ENCODE data around the gene MAP4K4.

Gene MAP4K4

GRCh38 chr2:101729521-101730190, 32.1 kb downstream of the MAP4K4 start:
- H3K9ac ChIP-seq (ENCODE audit: low read length) = no peak overlapping the region
- H3K9me3 ChIP-seq (ENCODE audit: control insufficient read depth, low read length) = no peaks in the 10 kb centered on the region
- H3K4me1 ChIP-seq (ENCODE audit: control insufficient read depth, insufficient read depth, low read length) = peaks cover 8% of the 10 kb centered on the region
- no peak overlapping the region for H3K4me3 ChIP-seq (ENCODE audit: low read length)
- no peaks in the 10 kb centered on the region for H3K27me3 ChIP-seq (ENCODE audit: control insufficient read depth, insufficient read depth, low read length)
- H3K36me3 ChIP-seq (ENCODE audit: control insufficient read depth, insufficient read depth, low read length) = no peaks in the 10 kb centered on the region

- Histone ChIP-seq H3K9me3 (ENCODE audit: control insufficient read depth, low read length) (no peaks in the 10 kb centered on the region), H3K9ac (ENCODE audit: low read length) (no peak overlapping the region), H3K36me3 (ENCODE audit: control insufficient read depth, insufficient read depth, low read length) (no peaks in the 10 kb centered on the region), H3K4me1 (ENCODE audit: control insufficient read depth, insufficient read depth, low read length) (peaks cover 21% of the 10 kb centered on the region), H3K27me3 (ENCODE audit: control insufficient read depth, insufficient read depth, low read length) (no peaks in the 10 kb centered on the region), H3K4me3 (ENCODE audit: low read length) (no peak overlapping the region)
These were observed 33.9 kb downstream of the MAP4K4 start for GRCh38 chr2:101731221-101732054.

GRCh38 chr2:101732199-101732598, 34.7 kb downstream of the MAP4K4 start:
- H3K36me3 ChIP-seq (ENCODE audit: control insufficient read depth, insufficient read depth, low read length) = no peaks in the 10 kb centered on the region
- H3K4me3 ChIP-seq (ENCODE audit: low read length) = no peak overlapping the region
- no peak overlapping the region for H3K9ac ChIP-seq (ENCODE audit: low read length)
- H3K27me3 ChIP-seq (ENCODE audit: control insufficient read depth, insufficient read depth, low read length) = no peaks in the 10 kb centered on the region
- peaks cover 27% of the 10 kb centered on the region for H3K4me1 ChIP-seq (ENCODE audit: control insufficient read depth, insufficient read depth, low read length)
- H3K9me3 ChIP-seq (ENCODE audit: control insufficient read depth, low read length) = no peaks in the 10 kb centered on the region

- H3K9ac ChIP-seq (ENCODE audit: low read length) = no peak overlapping the region
- no peaks in the 10 kb centered on the region for H3K27me3 ChIP-seq (ENCODE audit: control insufficient read depth, insufficient read depth, low read length)
- no peaks in the 10 kb centered on the region for H3K9me3 ChIP-seq (ENCODE audit: control insufficient read depth, low read length)
- H3K4me1 ChIP-seq (ENCODE audit: control insufficient read depth, insufficient read depth, low read length) = peaks cover 31% of the 10 kb centered on the region
- H3K4me3 ChIP-seq (ENCODE audit: low read length) = no peak overlapping the region
- no peaks in the 10 kb centered on the region for H3K36me3 ChIP-seq (ENCODE audit: control insufficient read depth, insufficient read depth, low read length)
These were observed 35.3 kb downstream of the MAP4K4 start for GRCh38 chr2:101732773-101733256.

- Histone ChIP-seq H3K4me1 (ENCODE audit: control insufficient read depth, insufficient read depth, low read length) (peaks cover 37% of the 10 kb centered on the region), H3K27me3 (ENCODE audit: control insufficient read depth, insufficient read depth, low read length) (no peaks in the 10 kb centered on the region), H3K9ac (ENCODE audit: low read length) (no peak overlapping the region), H3K4me3 (ENCODE audit: low read length) (no peak overlapping the region), H3K9me3 (ENCODE audit: control insufficient read depth, low read length) (no peaks in the 10 kb centered on the region), H3K36me3 (ENCODE audit: control insufficient read depth, insufficient read depth, low read length) (no peaks in the 10 kb centered on the region)
These were observed 35.9 kb downstream of the MAP4K4 start for GRCh38 chr2:101733257-101733993.

GRCh38 chr2:101734505-101735165, 37.1 kb downstream of the MAP4K4 start:
- Histone ChIP-seq H3K9ac (ENCODE audit: low read length) (no peak overlapping the region), H3K4me3 (ENCODE audit: low read length) (no peak overlapping the region), H3K36me3 (ENCODE audit: control insufficient read depth, insufficient read depth, low read length) (no peaks in the 10 kb centered on the region), H3K9me3 (ENCODE audit: control insufficient read depth, low read length) (no peaks in the 10 kb centered on the region), H3K4me1 (ENCODE audit: control insufficient read depth, insufficient read depth, low read length) (peaks cover 39% of the 10 kb centered on the region), H3K27me3 (ENCODE audit: control insufficient read depth, insufficient read depth, low read length) (no peaks in the 10 kb centered on the region)

- H3K4me1 ChIP-seq (ENCODE audit: control insufficient read depth, insufficient read depth, low read length) = peaks cover 39% of the 10 kb centered on the region
- H3K36me3 ChIP-seq (ENCODE audit: control insufficient read depth, insufficient read depth, low read length) = no peaks in the 10 kb centered on the region
- H3K9me3 ChIP-seq (ENCODE audit: control insufficient read depth, low read length) = no peaks in the 10 kb centered on the region
- no peak overlapping the region for H3K9ac ChIP-seq (ENCODE audit: low read length)
- no peaks in the 10 kb centered on the region for H3K27me3 ChIP-seq (ENCODE audit: control insufficient read depth, insufficient read depth, low read length)
- no peak overlapping the region for H3K4me3 ChIP-seq (ENCODE audit: low read length)
These were observed 37.6 kb downstream of the MAP4K4 start for GRCh38 chr2:101735166-101735533.

GRCh38 chr2:101736233-101736632, 38.7 kb downstream of the MAP4K4 start:
- Histone ChIP-seq H3K4me1 (ENCODE audit: control insufficient read depth, insufficient read depth, low read length) (peaks cover 44% of the 10 kb centered on the region), H3K9ac (ENCODE audit: low read length) (no peak overlapping the region), H3K27me3 (ENCODE audit: control insufficient read depth, insufficient read depth, low read length) (no peaks in the 10 kb centered on the region), H3K4me3 (ENCODE audit: low read length) (no peak overlapping the region), H3K36me3 (ENCODE audit: control insufficient read depth, insufficient read depth, low read length) (no peaks in the 10 kb centered on the region), H3K9me3 (ENCODE audit: control insufficient read depth, low read length) (no peaks in the 10 kb centered on the region)

GRCh38 chr2:101736861-101737291, 39.4 kb downstream of the MAP4K4 start:
- peaks cover 51% of the 10 kb centered on the region for H3K4me1 ChIP-seq (ENCODE audit: control insufficient read depth, insufficient read depth, low read length)
- H3K36me3 ChIP-seq (ENCODE audit: control insufficient read depth, insufficient read depth, low read length) = no peaks in the 10 kb centered on the region
- no peak overlapping the region for H3K9ac ChIP-seq (ENCODE audit: low read length)
- H3K4me3 ChIP-seq (ENCODE audit: low read length) = no peak overlapping the region
- no peaks in the 10 kb centered on the region for H3K27me3 ChIP-seq (ENCODE audit: control insufficient read depth, insufficient read depth, low read length)
- H3K9me3 ChIP-seq (ENCODE audit: control insufficient read depth, low read length) = no peaks in the 10 kb centered on the region

GRCh38 chr2:101737478-101738255, 40.2 kb downstream of the MAP4K4 start:
- no peaks in the 10 kb centered on the region for H3K36me3 ChIP-seq (ENCODE audit: control insufficient read depth, insufficient read depth, low read length)
- no peak overlapping the region for H3K9ac ChIP-seq (ENCODE audit: low read length)
- H3K4me3 ChIP-seq (ENCODE audit: low read length) = no peak overlapping the region
- no peaks in the 10 kb centered on the region for H3K9me3 ChIP-seq (ENCODE audit: control insufficient read depth, low read length)
- H3K4me1 ChIP-seq (ENCODE audit: control insufficient read depth, insufficient read depth, low read length) = peaks cover 59% of the 10 kb centered on the region
- no peaks in the 10 kb centered on the region for H3K27me3 ChIP-seq (ENCODE audit: control insufficient read depth, insufficient read depth, low read length)

GRCh38 chr2:101738649-101739048, 41.1 kb downstream of the MAP4K4 start:
- Histone ChIP-seq H3K9me3 (ENCODE audit: control insufficient read depth, low read length) (no peaks in the 10 kb centered on the region), H3K4me3 (ENCODE audit: low read length) (no peak overlapping the region), H3K36me3 (ENCODE audit: control insufficient read depth, insufficient read depth, low read length) (no peaks in the 10 kb centered on the region), H3K9ac (ENCODE audit: low read length) (no peak overlapping the region), H3K27me3 (ENCODE audit: control insufficient read depth, insufficient read depth, low read length) (no peaks in the 10 kb centered on the region), H3K4me1 (ENCODE audit: control insufficient read depth, insufficient read depth, low read length) (peaks cover 63% of the 10 kb centered on the region)
